Adrenal gland (tissue), 12 donors: ENCODE results near the gene DUSP2. TPM values are rescaled to one million over a fixed set of nuclear protein-coding genes. Genes with fewer than 3 reads are reported as not detected.

Experiments used
- DNase-seq, 7 donors: peaks; one replicate each; pipeline ENCODE4 v3.0.0-alpha.2; 2019 to 2020
- H3K27ac ChIP-seq, 5 donors: fragments of 200-600 bp; sonication (generic) in 4 of 5; 1 replicate in 3 of 5; 2 replicates in 2 of 5; pipeline versions ENCODE4 v1.5.1 to v1.8.0; 2016 to 2020; ENCODE audit warnings: mild to moderate bottlenecking in 1 of 5
- H3K27me3 ChIP-seq: fragments of 200-600 bp; 2 replicates; pipeline ENCODE4 v1.8.0; 2021
- H3K36me3 ChIP-seq, 2 donors: fragments of 200-600 bp; replicated peaks in 1 of 2; 1 replicate in 1 of 2; 2 replicates in 1 of 2; pipeline versions ENCODE4 v1.5.1 to v1.8.0; 2018 to 2022
- H3K4me1 ChIP-seq, 2 donors: fragments of 200-600 bp; replicated peaks in 1 of 2; 1 replicate in 1 of 2; 2 replicates in 1 of 2; pipeline versions ENCODE4 v1.5.1 to v1.8.0; 2018 to 2021
- H3K4me3 ChIP-seq, 4 donors: fragments of 200-600 bp; sonication (generic) in 3 of 4; one replicate each; pipeline ENCODE4 v1.5.1; 2016 to 2018
- H3K9me3 ChIP-seq, 3 donors: fragments of 200-600 bp; sonication (generic) in 1 of 3; replicated peaks in 1 of 3; 1 replicate in 2 of 3; 2 replicates in 1 of 3; pipeline versions ENCODE4 v1.5.1 to v1.8.0; 2016 to 2021
- POLR2A ChIP-seq, 2 donors: fragments of 450-650 bp; IDR thresholded peaks; one replicate each; pipeline ENCODE4 v1.6.1; 2017; ENCODE audit warnings: antibody characterized with exemption in 2 of 2, mild to moderate bottlenecking in 2 of 2, moderate library complexity in 1 of 2
- WGBS, 4 donors: extraction: QIAGEN DNeasy Blood & Tissue Kit in 2 of 4; methylation state at CpG; one replicate each; pipeline versions ENCODE4 v1.1.5 to v1.1.7; 2013 to 2017; 5-methylcytosine and 5-hydroxymethylcytosine counted together
- intact Hi-C, 2 donors: fragments of 100-400 bp; cut with DNase I; formaldehyde crosslinking; loops; one replicate each; pipeline versions ENCODE4 v1.14.1 to v1.15.0; 2022 to 2023
- polyA plus RNA-seq, 3 donors: library from polyadenylated mRNA; stranded (reverse); fragments of 200-250 nt in 2 of 3; fragments of 350-450 nt in 1 of 3; fragmentation: Illumina TruSeq in 1 of 3; extraction: RNeasy Lipid Tissue Mini Kit (QIAGEN cat#74804) in 1 of 3; gene quantifications; one replicate each; pipeline ENCODE4 v1.2.3, GENCODE V29; 2013 to 2014
- total RNA-seq, 9 donors: library from RNA; depleted of rRNA in 4 of 9; stranded (reverse); fragments of >200 nt in 4 of 9; fragments of 120-200 nt in 1 of 9; fragmentation: NEBNext Ultra II Directional in 1 of 9; extraction: Animal tissue kit (Norgen Biotek cat#: 25700) in 1 of 9; gene quantifications; one replicate each; pipeline versions ENCODE4 v1.1.0 to v1.2.4, GENCODE V29; 2013 to 2023
- TF ChIP-seq, protein P1 (sequence below), 6 experiments: fragments of 450-650 bp in 4 of 6; fragments of 200-600 bp in 2 of 6; sonication (generic) in 1 of 6; IDR thresholded peaks; 1 replicate in 5 of 6; 2 replicates in 1 of 6; pipeline versions ENCODE4 v1.5.1 to v1.8.0; 2016 to 2021; ENCODE audit warnings: antibody characterized with exemption in 6 of 6, mild to moderate bottlenecking in 2 of 6, moderate library complexity in 1 of 6
- donor health status: healthy with polysubstance abuse.
- donor health status: Bipolar disorder and iron deficiency.
- donor health status: DM: yes; HTN: yes; CAD: no.
- donor health status: DM: no; HTN: no; CAD: no.
- donor health status: DM: no; HTN: no; CAD: no.
- donor health status: DM: yes; HTN: yes; CAD: no.

The DUSP2 gene
- total and polyA plus RNA-seq, 12 donors = 0.48 to 4.7 (median 1.9) TPM

DNA sequence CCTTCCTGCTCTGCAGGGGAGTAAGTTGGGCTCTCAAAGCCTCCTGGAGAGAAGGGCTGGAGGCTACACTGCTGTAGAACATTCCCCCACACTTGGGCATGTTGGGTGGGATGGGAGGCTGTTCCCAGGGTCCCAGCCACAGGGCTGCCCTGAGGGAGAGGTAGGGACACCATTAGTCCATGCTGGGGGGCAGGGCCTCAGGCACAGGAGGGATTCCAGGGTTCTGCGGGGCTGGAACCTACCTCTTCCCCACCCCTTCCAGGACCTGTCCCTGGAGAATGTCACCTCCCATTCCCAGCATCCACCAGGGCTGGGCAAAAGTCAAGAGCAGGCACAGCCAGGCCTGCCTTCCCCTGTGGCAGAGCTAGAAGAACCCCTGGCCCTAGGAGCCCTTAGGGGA, 21.9 kb downstream of the DUSP2 start:
- Histone ChIP-seq H3K4me1 (peaks cover 0 to 7% of the 10 kb centered on the region in 2 donors), H3K36me3 (no peaks in the 10 kb centered on the region), H3K27ac (no peak overlapping the region), H3K9me3 (no peaks in the 10 kb centered on the region), H3K27me3 (no peaks in the 10 kb centered on the region), H3K4me3 (no peak overlapping the region)
- no peak for TF ChIP-seq POLR2A (IDR thresholded peaks at IDR 0.05)
- TF ChIP-seq, protein P1, sequence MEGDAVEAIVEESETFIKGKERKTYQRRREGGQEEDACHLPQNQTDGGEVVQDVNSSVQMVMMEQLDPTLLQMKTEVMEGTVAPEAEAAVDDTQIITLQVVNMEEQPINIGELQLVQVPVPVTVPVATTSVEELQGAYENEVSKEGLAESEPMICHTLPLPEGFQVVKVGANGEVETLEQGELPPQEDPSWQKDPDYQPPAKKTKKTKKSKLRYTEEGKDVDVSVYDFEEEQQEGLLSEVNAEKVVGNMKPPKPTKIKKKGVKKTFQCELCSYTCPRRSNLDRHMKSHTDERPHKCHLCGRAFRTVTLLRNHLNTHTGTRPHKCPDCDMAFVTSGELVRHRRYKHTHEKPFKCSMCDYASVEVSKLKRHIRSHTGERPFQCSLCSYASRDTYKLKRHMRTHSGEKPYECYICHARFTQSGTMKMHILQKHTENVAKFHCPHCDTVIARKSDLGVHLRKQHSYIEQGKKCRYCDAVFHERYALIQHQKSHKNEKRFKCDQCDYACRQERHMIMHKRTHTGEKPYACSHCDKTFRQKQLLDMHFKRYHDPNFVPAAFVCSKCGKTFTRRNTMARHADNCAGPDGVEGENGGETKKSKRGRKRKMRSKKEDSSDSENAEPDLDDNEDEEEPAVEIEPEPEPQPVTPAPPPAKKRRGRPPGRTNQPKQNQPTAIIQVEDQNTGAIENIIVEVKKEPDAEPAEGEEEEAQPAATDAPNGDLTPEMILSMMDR (IDR thresholded peaks at IDR 0.05) = no peak
- no peak for DNase-seq
- intact Hi-C loops = no loop called here
- 88 to 100% (median 94%) methylated on average over 1 of the region's 1 CpG; no CpG with 5 or more reads in 1 of the 4 donors for WGBS, 4 donors

DNA sequence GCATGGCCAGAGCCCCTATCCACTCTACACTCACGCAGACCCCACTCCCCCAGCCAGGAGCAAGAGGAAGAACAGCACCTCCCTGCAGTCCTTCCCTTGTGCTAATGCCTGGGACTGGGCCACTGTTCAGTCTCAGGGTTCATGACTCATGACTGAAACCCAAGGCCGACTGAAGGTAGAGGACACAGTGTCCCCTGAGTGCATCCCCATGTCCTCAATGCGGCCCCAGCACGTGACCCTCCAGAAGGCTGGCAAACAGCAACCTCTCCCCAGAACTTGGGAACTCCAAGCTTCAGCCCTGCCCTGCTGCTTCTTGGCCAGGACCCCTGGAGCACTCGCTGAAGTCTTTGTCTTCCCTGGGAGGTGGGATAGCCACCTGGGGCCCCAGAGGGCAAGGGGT, 22.8 kb downstream of the DUSP2 start:
- 38 to 67% (median 57%) methylated on average over 2 to 5 of the region's 5 CpGs for WGBS, 4 donors
- intact Hi-C loops = no loop called here
- Histone ChIP-seq H3K9me3 (no peaks in the 10 kb centered on the region), H3K4me1 (peaks cover 0 to 7% of the 10 kb centered on the region in 2 donors), H3K27ac (no peak overlapping the region), H3K4me3 (no peak overlapping the region), H3K36me3 (no peaks in the 10 kb centered on the region), H3K27me3 (peaks cover 7% of the 10 kb centered on the region)
- DNase-seq = peak in 4 of 7 donors; percentile 31 to 76 (median 58)
- TF ChIP-seq, protein P1 (IDR thresholded peaks at IDR 0.05) = no peak
- TF ChIP-seq POLR2A (IDR thresholded peaks at IDR 0.05) = no peak

DNA sequence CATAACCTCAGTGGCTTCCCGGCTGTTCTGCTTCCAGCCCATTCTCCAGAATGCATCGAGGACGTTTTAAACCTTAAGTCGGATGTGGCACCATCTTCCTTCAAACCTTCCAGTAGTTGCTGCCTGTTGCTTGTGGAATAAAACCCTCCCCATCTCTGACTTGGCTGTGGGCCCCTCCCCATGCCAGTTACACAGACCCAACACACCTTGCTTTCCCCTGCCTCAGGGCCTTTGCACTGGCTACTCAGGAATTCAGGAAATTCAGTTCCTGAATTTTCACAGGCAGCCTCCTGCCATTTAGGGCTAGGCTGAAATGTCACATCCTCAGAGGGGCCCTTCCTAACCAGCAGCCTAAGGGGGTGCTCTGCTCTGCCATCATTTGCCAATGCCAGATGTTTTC, 23.8 kb downstream of the DUSP2 start:
- 88 to 95% (median 91%) methylated on average over 4 of the region's 4 CpGs for WGBS, 4 donors
- no peak for TF ChIP-seq POLR2A (IDR thresholded peaks at IDR 0.05)
- TF ChIP-seq, protein P1 (IDR thresholded peaks at IDR 0.05) = no peak
- Histone ChIP-seq H3K36me3 (no peaks in the 10 kb centered on the region), H3K9me3 (no peaks in the 10 kb centered on the region), H3K4me3 (no peak overlapping the region), H3K4me1 (peaks cover 7 to 8% of the 10 kb centered on the region in 2 donors), H3K27me3 (peaks cover 12% of the 10 kb centered on the region), H3K27ac (no peak overlapping the region)
- intact Hi-C loops = no loop called here
- DNase-seq = no peak

DNA sequence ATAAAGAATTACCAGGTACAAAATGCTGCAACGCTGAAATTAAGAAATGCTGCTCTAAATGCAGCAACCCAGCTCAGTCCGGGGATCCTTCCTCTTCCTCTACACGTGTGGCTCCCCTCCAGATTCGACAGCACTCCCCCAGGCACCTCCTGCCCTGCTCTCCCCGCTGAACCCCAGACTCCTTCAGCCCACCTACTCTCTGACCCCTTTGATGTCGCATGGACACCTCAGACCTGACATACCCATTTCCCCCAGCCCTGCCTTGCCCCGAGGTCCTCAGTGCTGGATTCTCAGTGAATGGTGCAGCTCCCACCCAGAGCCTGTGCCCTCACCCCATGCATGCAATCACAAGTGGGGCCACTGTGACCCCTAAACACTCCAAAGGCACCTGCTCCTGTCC, 24.2 kb downstream of the DUSP2 start:
- no peak for TF ChIP-seq POLR2A (IDR thresholded peaks at IDR 0.05)
- TF ChIP-seq, protein P1 (IDR thresholded peaks at IDR 0.05) = no peak
- intact Hi-C loops = no loop called here

More for the DNA sequence above, 24.2 kb downstream of the DUSP2 start:
- Histone ChIP-seq H3K27me3 (peaks cover 15% of the 10 kb centered on the region), H3K4me3 (no peak overlapping the region), H3K27ac (no peak overlapping the region), H3K36me3 (no peaks in the 10 kb centered on the region), H3K9me3 (no peaks in the 10 kb centered on the region), H3K4me1 (peaks cover 7 to 8% of the 10 kb centered on the region in 2 donors)
- no peak for DNase-seq
- 67 to 81% (median 71%) methylated on average over 7 of the region's 7 CpGs for WGBS, 4 donors
